ENCODE results near the gene LSP1. TPM values are rescaled to one million over a fixed set of nuclear protein-coding genes. Genes with fewer than 3 reads are reported as not detected.

LSP1 gene
- total RNA-seq, 2 donors from 2014 or later = 6.7 to 11.6 TPM

DNA sequence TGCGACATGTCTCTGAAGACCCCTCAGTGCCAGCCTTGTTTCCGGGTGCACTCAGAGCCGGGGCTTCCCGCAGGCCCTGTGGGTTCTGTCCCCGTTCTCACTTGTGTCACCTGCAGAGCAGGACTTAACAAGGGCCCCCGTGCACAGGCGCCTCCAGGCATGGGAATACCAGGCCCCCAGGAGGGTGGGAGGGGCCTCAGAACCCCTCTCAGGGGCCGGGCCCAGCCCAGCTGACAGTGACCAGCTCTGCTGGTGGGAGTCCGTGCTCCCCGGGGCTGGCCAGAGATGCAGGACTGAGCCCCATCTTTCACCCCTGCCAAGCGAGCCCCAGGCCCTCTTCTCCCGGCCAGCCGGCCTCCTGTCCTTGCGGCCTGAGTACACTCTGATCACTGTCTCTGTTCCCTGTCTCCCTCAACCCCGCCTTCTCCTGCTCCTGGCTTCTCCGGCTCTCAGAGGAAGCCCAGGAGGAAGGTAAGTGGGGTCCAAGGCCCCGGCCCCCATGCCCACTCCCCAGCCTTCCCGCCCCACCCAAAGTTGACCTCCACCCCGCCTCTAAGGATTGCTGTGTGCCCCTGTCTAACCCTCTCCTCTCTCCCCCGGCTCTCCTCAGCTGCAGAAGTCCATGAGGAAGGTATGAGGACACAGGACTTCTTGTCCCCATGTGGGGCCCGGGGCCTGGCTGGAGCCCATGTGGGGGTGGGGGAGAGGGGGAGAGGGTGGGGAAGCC is 71.9 kb downstream of the LSP1 start:
- Histone ChIP-seq H3K4me1 (replicated peaks) (no peaks in the 10 kb centered on the region), H3K4me3 (no peak overlapping the region), H3K27ac (no peak overlapping the region), H3K36me3 (no peaks in the 10 kb centered on the region), H3K9me3 (no peaks in the 10 kb centered on the region), H3K27me3 (replicated peaks; ENCODE audit: insufficient read depth) (no peaks in the 10 kb centered on the region)
- DNase-seq (ENCODE audit: low spot score) = no peak
- intact Hi-C loops (cut with DNase I) = loop anchor here (10.0 kb wide), 2 partner anchors 230 kb away; partner anchors contain the start of gene KRTAP5-6
- TF ChIP-seq, protein P1, sequence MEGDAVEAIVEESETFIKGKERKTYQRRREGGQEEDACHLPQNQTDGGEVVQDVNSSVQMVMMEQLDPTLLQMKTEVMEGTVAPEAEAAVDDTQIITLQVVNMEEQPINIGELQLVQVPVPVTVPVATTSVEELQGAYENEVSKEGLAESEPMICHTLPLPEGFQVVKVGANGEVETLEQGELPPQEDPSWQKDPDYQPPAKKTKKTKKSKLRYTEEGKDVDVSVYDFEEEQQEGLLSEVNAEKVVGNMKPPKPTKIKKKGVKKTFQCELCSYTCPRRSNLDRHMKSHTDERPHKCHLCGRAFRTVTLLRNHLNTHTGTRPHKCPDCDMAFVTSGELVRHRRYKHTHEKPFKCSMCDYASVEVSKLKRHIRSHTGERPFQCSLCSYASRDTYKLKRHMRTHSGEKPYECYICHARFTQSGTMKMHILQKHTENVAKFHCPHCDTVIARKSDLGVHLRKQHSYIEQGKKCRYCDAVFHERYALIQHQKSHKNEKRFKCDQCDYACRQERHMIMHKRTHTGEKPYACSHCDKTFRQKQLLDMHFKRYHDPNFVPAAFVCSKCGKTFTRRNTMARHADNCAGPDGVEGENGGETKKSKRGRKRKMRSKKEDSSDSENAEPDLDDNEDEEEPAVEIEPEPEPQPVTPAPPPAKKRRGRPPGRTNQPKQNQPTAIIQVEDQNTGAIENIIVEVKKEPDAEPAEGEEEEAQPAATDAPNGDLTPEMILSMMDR (IDR thresholded peaks at IDR 0.05) = no peak
- no peak for TF ChIP-seq POLR2A (IDR thresholded peaks at IDR 0.05)
- no peak for TF ChIP-seq POLR2AphosphoS5 (IDR thresholded peaks at IDR 0.05)
- 73% methylated on average over 21 of the region's 21 CpGs for WGBS

DNA sequence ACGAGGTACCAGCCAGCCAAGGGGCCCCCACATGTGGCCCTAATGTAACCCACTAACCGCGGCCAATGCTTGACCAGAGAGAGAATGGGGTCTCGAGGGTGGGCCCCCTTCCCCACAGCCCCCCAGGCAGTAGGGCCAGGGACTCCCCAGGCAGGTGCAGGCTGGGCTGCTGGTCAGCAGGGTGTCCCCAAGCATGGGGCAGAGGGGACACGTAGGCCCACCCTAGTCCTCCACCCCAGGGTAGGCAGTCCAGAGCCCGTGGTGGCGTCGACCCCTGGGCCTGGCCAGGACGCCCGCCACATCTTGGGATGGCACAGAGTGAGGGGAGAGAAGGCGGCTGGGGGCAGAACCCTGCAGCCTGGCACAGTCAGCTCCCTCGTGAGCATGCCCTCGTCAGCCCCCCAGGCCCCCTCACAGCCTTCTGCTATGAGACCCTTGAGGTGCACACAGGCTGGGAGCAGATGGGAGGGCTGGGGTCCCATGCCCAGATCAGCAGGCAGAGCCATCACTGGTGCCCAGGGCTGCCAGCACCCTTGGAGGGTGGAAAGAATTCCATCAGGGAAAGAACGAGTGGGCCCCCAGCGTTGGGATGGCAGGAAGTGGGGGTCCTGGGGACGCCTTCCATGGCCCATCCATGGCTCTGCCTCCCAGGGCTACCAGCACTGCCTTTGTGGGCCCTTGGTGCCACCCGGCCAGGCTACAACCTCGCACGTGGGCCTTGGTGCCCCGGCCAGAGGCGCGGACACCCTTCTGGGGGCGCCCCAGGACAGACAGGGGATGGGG is 72.7 kb downstream of the LSP1 start:
- no peak for DNase-seq (ENCODE audit: low spot score)
- intact Hi-C loops (cut with DNase I) = loop anchor here (10.0 kb wide), 2 partner anchors 229 to 231 kb away; partner anchors contain the start of gene KRTAP5-6
- Histone ChIP-seq H3K27ac (no peak overlapping the region), H3K36me3 (no peaks in the 10 kb centered on the region), H3K27me3 (replicated peaks; ENCODE audit: insufficient read depth) (no peaks in the 10 kb centered on the region), H3K4me1 (replicated peaks) (no peaks in the 10 kb centered on the region), H3K4me3 (no peak overlapping the region), H3K9me3 (no peaks in the 10 kb centered on the region)
- TF ChIP-seq POLR2A (IDR thresholded peaks at IDR 0.05) (no peak), POLR2AphosphoS5 (IDR thresholded peaks at IDR 0.05) (no peak)
- TF ChIP-seq, protein P1 (IDR thresholded peaks at IDR 0.05) = no peak
- WGBS = 91% methylated on average over 22 of the region's 23 CpGs

DNA sequence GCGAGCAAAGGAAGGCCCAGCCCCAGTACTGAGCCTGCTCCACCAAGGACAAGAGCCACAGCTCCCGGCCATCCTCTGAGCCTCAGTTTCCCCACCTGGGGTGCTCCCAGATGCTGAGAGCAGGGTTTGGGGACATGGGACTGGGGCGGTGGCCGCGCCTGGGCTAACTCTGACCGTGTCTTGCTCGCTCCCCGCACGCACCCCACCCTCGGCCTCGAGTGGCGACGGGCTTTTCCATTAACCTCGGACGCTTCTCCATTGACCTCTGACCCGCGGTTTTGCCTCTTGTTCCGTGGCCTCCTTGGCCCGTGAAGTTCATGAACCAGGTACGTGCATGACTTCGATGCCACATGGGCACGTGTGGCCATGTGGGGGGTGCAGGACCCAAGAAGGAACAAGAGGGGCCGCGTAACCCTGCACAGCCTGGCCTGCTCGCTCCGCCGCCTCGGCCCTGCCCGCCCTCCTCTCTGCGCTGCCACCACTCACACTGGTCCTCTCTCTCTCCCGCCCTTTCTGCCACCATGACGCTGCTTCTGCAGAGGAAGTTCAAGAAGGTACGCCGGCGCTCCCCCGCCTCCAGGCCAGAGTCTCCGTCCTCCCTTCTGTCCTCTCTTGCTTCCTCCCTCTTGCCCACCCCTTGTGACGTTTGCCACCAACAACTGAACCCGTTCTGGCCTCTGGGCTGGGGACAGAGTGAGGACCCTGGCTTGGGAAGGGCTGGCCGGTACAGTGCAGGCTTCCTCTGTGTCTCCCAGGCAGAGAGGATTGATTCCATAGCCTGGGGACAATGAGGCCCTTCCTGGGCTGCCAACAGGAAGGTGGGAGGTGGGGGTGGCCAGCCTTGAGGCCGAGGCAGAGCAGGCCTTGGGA is 73.5 kb downstream of the LSP1 start:
- no peak for TF ChIP-seq POLR2A (IDR thresholded peaks at IDR 0.05)
- no peak for TF ChIP-seq POLR2AphosphoS5 (IDR thresholded peaks at IDR 0.05)
- TF ChIP-seq, protein P1 (IDR thresholded peaks at IDR 0.05) = no peak
- no peak for DNase-seq (ENCODE audit: low spot score)
- Histone ChIP-seq H3K4me3 (no peak overlapping the region), H3K27me3 (replicated peaks; ENCODE audit: insufficient read depth) (no peaks in the 10 kb centered on the region), H3K4me1 (replicated peaks) (no peaks in the 10 kb centered on the region), H3K27ac (no peak overlapping the region), H3K9me3 (no peaks in the 10 kb centered on the region), H3K36me3 (no peaks in the 10 kb centered on the region)
- intact Hi-C loops (cut with DNase I) = loop anchor here (10.0 kb wide), 2 partner anchors 228 to 232 kb away; partner anchors contain the start of gene KRTAP5-6
- WGBS = 91% methylated on average over 41 of the region's 41 CpGs

DNA sequence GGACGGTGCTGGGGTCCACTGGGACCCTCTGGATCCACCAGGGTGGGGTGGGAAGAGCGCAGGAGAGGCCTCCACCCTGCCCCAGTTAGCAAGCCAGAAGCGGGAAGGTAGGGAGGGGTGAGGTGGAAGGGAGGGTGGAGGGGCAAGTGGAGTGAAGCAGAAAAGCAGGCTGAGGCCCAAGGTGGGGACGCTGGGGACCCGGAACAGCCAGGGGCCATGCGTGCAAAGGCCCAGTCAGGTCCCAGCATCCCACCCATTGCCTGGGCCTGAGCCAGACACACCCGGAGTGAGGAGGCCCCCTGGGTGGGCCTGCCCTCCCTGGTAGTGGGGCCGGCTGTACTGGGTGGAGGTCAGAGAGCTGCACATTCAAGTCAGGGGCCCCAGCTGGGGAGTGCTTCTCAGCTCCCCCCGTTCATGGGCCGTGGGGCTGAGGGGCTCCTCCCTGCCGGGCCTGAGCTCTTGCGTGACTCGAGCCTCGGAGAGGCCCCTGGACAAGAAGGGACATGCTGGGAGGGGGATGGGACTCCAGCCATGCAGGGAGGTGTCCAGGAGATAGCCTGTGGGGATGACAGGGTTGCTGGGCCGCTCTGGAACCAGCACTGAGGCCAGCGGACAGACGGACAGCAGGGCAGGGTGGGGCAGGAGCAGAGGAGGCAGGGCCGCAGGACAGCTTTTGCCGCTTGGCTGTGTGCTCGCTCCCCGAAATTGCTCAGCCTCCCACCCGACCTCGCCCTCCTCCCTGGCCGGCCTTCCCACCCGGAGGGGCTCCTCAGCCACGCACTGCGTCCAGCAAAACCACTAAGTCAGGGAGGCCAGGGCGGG is 74.4 kb downstream of the LSP1 start:
- DNase-seq (ENCODE audit: low spot score) = no peak
- 71% methylated on average over 28 of the region's 28 CpGs for WGBS
- TF ChIP-seq POLR2AphosphoS5 (IDR thresholded peaks at IDR 0.05) = no peak
- no peak for TF ChIP-seq POLR2A (IDR thresholded peaks at IDR 0.05)
- TF ChIP-seq, protein P1 (IDR thresholded peaks at IDR 0.05) = no peak
- Histone ChIP-seq H3K9me3 (no peaks in the 10 kb centered on the region), H3K4me3 (no peak overlapping the region), H3K27me3 (replicated peaks; ENCODE audit: insufficient read depth) (no peaks in the 10 kb centered on the region), H3K4me1 (replicated peaks) (no peaks in the 10 kb centered on the region), H3K36me3 (no peaks in the 10 kb centered on the region), H3K27ac (no peak overlapping the region)
- intact Hi-C loops (cut with DNase I) = loop anchor here (10.0 kb wide), 2 partner anchors 228 to 232 kb away; partner anchors contain the start of gene KRTAP5-6
